NCI-H2107 (cell line): ENCODE data around the gene NEUROG1.
A peak's percentile ranks its signal among the peaks of the same experiment; 100 is the strongest.

Experiments used
- DNase-seq: peaks from one replicate; lab custom pipeline; 2025; lab: John Stamatoyannopoulos, UW

NEUROG1 gene, protein sequence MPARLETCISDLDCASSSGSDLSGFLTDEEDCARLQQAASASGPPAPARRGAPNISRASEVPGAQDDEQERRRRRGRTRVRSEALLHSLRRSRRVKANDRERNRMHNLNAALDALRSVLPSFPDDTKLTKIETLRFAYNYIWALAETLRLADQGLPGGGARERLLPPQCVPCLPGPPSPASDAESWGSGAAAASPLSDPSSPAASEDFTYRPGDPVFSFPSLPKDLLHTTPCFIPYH

DNA sequence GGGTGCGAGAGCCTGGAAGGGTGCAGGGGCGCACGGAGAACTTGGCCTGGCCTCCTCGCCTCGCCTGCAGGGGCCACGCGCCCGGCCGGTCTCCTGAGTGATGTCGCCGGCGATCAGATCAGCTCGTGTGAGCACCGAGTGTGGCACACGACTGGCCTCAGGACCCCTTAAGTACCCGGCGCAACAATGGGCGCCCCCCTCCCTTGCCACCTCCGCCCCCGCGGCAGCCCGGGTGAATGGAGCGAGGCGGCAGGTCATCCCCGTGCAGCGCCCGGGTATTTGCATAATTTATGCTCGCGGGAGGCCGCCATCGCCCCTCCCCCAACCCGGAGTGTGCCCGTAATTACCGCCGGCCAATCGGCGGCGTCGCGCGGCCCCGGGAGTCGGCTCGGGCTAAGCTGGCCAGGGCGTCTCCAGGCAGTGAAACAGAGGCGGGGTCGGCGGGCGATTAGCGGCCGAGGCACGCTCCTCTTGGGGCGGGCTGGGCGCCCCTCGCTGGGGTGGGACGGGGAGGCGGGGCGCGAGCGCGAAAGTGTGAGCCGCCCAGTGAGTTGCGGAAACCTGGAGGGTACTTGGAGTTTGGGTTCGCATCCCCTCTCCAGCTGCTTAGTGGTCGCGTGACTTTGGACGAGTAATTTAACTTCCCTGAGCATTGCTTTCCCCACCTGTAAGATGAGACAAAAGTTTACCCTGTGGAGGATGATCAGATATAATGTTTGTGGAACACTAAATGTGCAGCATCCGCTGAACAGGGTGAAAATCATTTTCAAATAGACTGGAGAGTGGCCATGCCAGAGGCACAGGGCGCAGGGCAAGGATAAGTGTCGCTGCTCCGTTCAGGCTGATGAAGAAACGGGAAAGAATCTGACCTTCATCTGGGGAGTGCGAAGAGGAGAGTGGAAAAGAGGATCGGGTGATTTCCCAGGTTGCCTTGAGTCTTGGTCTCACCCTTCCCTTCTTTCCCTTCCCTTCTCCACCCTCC, at the start of gene NEUROG1:
TSS of gene NEUROG1 (minus strand) at position 145 of the 982 bp plus-strand sequence. CDS start 274 bp downstream, outside the sequence.
- no peak for DNase-seq

DNA sequence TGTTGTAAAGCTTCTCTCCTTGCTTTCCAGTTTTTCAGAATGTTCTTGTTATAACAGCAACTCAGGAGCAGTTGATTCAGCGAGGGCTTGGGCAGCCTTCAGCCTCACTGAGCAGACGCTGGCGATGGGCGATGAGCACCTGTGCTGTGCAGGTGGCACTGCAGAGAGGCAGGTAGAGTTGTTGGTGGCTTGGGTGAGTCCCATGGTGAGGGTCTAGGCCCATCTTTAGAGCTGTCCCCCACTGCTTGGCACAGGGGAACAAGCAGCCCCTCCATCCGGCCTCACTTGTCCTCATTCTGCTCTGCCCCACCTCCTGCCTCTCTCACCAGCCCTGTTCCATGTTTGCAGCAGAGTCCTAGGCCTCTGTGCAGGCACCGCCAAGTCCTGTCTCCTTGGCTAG, 49.2 kb upstream of the NEUROG1 start:
- DNase-seq = no peak

DNA sequence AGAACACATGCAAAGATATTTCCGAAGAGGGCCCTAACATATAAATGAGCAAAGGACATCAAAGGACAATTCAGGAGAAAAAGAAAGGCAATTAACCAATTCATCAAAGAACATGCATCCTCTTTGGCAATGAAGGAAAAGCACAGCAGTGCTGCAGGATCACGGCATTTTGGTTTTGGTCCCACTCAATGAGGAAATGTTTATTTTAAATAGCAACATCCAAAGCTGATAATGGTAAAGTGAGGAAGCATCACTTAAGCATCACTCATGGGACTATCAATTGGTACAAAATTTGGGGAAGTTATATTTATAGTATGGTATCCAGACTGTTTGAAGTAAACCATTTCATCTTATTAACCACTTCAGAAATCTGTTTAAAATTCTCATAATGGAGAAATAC, 48.5 kb upstream of the NEUROG1 start:
- DNase-seq = no peak

DNA sequence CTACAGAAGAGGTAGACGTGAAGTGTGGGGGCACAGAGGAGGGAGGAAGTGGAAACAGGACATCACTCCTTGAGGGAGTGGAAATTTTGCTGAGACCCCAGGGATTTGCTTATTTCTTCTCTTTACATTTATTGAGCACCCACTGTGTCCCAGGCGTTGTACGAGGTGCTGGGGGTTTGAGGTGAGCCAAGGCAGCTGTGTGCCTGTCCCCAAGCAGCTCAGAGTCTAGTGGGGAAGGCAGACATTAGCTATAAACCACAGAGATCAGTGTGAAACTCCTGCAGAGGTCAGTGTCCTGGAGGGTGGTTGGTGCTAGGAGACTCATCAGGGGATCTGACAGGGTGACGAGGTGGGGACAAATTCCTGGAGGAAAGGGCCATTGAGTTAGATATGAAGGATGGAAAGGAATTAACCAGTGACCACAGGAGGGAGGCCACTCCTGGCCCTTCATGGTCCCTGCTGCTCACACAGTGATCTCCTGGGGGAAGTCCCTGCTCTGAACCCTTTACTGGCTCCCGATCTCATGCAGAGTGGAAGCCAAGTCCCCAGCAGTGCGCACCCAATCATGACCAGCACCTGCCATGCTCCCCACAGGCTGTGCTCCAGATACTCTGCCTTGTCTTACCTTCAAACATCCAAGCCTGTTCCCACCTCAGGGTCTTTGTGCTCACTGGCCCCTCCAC, 46.5 kb upstream of the NEUROG1 start:
- DNase-seq = no peak

DNA sequence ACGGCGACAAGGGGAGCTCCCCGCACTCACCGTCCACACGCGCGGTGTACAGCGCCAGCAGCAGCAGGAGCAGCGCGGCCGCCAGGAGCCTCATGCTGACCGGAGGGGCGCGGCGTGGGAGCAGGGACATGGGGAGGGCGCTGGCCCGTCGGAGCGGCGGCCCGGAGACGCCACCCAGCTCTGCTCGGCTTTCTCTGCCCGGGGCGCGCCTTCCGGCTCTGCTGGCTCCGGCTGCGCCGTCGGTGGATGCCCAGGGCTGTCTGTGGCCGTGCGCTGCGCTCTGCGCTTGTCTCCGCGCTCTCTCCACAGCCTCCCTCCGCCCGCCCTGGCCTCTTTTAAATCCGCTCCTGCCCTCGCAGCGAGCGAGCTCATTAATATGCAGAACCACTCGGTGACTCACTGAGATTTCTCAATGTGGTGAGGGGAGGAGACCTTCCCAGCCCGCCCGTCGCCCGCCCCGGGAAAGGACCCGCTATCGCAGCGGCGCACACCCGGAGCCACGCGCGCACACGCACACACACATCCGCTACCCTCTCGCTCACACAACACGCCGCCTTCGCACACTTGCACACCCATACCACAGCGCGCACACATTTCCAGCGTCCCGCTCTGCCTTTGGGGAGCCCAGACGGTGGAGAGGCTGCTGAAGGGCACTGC, 43.0 kb upstream of the NEUROG1 start, which contains the start of gene CXCL14:
TSS of gene CXCL14 (minus strand) at position 307 of the 657 bp plus-strand sequence. CDS start at position 94, 213 bp downstream.
- DNase-seq = peak; percentile 35

DNA sequence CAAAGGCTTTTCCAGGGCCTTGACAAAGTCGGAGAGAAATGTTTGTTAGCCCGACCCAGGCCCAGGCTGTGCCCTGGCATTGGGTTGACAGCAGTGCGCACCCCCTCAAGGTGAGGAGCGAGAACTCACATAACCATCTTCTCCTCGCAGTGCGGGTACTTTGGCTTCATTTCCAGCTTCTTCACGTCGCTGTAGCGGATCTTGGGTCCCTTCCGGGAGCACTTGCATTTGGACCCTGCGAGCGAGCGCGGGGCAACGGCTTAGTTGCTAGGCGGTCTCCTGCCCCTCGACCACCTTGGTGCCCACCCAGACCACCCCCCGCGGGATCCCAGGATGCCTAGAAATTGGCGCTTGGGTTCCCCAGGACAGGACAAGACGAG, 42.5 kb upstream of the NEUROG1 start:
- no peak for DNase-seq

DNA sequence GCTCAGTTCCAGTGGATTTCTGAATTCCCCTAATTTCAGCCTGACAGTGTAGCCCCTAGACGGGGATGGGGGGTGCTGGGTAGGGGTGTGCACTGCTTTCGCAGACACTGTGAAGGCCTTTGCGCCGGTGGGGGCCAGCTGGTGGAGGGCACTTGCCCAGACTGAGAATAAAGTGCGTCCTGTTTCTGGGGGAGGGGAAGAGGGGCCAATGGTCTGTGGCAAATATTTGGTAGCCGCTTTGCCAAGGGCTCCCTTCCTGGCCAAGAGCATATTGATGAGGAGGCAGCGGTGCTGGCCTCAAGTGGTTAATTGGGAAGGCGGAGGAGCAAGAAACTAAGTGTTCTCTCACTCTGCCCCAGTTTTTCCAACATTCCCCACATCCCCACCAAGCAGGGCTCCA, 41.7 kb upstream of the NEUROG1 start:
- no peak for DNase-seq

DNA sequence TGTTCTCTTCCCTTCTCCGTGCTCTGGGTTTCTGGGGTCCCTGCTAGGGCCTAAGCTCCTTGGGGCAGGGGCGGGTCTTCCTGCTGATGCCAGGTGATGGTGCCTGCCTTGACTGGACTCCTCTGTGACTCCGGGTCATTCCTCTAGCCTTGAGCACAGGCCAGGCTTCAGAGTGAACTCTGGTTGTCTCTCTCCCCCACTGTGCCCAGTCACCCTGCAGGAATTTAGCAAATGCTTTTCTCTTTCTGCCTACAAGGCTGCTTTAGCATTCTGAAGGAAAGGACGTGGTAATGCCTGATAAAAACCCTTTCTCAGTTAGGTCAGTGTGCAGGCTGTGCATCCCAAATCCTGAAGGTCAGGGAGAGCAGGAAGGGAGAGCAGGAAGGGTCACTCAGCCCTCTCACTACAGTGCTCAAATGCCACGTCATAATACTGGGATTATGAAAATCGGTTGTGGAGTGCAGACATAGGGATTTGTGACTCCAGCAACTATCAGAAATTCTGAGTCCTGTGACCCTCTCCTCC, 40.4 kb upstream of the NEUROG1 start:
- no peak for DNase-seq

DNA sequence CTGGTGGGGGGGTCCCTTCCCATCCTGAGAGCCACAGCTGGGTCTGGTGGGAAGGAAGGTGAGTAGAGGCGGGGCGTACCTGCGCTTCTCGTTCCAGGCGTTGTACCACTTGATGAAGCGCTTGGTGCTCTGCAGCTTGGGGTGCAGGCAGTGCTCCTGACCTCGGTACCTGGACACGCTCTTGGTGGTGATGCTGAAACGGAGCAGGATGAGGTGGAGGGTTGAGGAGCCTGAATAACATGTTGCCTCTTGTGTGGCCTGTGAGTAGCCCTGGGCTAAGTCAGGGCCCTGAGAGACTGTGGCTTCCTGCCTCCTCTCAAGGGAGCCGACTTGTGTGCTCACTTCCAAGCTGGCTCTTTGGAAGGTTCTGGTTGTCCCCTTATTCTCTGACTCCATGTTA, 38.7 kb upstream of the NEUROG1 start:
- no peak for DNase-seq

DNA sequence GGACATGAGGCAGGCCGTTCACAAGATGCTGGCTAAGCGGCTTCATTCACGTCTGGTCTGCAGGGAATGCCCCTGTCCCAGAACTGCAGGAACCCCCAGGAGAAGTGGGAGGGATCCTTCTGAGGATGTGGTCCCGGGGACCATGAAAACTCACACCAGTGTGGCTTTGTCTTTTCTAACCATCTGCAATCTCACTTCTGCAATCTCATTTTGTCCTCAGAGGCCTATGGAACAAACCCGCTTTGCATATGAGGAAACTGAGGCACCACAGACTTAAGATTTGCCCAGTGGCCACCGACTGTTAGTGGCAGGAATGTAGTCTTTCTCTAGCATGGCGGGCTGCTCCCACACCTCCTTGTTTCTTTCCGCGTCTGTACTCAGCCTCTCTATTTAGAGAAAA, 36.1 kb upstream of the NEUROG1 start:
- DNase-seq = no peak

DNA sequence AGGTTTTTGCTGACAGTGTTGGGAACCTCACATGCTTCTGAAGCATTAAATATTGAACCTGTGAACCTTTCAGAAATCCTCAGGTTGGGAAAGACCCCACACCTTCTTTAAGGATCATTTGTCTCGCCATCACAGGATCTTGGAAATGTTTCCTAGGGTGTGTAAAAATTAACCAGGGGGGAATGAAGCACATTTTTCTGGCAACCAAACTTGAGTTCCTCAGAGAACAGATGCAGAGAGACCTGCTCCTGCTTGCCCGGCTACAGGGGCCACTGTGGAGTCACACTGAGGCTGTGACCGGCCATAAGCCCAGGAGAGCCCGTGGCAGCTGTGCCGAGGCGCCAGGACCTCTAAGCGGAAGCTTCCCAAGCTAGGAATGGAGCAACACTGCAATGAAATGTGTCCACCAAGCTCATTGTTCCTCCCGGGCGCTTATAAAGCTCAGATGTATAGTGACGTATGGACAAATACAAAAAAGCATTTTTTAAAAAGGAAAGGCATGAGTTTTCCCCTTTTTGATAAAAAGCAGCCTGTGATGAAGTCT, 35.4 kb upstream of the NEUROG1 start:
- DNase-seq = no peak

DNA sequence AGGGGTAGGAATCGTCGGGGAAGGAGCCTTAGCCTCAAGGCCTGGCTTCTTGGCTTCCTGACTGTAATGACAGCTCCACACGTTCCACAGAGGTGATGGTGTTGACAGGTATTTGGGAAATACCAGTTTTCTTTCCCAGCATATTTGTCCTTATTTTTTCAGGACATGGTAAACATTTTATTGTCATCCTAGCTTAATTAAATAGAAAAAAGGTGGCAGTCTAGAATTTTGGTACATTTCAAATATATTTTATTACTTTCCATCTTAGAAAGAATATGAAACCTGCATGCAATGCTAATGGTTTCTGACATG, 34.6 kb upstream of the NEUROG1 start:
- no peak for DNase-seq

DNA sequence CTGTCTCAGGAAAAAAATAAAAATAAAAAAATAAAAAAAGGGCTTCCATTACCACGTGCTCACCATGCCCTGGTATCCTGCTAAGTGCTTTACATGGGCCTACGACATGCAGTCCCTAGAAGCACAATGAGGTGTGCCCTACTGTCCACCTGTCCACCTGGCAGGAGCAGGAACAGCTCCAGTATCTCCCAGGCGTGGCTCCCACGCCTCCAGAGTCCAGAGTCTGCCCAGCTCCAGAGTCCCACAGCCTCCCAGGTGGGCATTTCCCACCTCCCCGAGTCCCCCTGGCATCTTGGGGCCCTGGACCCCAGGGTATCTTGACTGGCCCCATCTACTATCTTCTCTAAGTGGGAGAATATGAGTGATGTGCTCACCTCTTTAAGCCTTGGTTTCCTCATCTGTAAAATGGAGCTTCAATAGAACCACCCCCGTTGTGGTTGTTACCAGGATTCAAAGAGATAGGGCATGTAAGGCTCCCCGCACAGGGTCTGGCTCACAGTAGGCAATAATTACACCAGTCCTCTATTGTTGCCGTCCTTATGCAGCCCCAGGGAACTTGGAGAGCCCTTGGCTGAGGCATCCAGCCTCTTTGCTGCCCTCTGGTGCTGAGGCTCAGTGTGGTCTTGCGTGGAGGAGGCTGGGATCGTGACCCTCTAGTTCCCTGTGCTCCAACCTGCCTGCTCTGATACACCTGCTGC, 34.1 kb upstream of the NEUROG1 start:
- DNase-seq = no peak

DNA sequence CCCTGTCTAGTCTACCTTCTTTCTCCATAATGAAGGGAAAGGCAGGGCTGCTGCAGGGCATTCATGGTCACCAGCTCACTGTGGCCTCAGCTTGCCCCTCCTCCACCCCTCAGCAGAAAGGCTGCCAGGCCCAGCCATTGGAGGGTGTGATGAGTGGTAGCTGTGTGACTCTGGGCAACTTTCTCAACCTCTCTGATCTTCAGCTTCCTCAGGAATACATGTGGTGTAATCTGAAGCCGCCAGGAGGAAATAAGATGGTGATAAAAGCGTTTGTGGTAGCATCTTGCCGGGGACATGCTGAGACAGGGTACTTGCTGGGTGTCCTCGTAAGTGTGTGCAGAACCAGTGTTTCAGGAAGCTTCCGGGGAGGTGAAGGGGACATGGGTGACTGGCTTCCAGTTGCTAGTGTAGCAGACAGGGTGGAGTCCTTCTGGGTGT, 33.2 kb upstream of the NEUROG1 start:
- DNase-seq = no peak

DNA sequence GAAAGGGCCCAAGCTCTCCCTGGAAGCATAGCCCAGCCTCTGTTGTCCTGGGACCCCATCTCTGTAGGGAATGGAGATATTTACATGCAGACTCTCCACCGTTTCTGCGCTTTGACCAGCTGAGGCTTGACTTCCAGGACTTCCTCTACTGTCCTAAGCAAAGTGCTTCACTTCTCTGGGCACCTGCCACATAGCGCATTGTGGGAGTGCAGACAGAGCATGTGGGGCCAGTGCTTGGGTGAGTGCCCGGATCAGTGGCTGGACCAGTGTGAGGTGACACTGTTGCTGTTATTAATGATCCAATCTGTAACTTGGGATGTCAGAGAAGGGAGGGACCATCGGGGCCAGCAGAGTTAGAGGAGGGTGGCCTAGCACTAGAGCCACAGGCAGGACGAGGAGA, 32.5 kb upstream of the NEUROG1 start:
- no peak for DNase-seq

DNA sequence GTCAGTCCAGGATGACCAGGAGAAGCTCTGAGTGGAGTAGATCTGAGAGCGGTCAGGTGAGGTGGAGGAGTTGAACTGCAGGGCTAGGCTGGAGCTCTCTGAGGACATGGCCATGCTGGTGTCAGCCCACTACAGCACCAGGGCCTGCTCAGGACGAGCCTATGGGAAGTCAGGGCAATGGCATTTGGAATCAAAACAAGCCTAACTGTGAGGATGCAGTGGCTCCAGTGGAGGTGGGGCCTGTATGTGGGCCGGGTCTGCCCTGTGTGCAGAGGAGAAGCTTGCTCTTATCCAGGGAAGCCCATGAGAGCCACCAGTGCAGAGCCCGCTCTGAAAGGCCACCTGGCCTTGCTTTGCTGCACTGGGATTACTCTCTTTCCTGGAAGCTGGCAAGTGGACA, 31.9 kb upstream of the NEUROG1 start:
- no peak for DNase-seq

DNA sequence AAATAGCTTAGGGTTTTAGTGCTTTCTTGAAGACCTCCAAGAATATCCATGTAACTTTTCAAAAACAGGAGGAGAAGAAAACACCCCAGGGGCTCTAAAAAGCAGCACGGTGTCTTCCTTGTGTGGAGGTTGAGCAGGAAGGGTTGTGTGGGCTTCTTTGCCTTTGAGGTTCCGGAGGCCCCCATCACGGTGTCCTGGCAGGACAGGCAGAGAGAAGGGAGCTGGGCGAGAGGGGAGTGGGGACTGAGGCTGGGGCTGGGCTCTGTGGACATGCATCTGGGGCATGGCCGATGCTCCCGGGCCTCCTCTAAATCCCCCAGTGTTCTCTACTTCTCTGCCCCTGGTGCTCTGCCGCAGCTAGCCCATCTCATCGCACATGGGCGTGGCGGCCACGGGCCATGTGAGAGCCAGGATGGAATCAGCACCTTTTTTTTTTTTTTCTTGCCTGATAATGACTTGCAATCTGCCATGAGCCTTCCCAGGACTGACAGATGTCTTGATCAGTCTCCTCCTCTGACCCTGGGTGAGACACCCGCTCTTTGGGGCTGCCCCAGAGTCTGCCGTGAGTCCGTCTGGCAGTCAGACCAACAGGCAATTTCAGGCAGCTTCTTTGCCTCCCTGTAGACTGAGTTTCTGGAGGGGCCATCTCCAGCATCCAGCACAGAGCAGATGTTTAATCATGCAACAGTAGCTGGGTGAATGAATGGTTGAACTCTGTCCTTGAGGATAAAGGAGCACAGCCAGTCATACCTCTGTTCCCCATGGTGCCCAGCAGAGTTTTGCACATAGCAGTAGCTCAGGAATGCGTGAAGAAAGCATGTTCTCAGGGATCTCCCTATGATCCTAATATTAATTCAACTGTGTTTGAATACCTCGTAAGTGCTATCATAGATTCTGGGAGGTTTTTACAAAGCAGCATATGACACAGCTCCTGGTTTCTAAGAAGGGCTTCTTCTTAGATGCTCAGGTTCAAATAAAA, 30.9 kb upstream of the NEUROG1 start:
- no peak for DNase-seq

DNA sequence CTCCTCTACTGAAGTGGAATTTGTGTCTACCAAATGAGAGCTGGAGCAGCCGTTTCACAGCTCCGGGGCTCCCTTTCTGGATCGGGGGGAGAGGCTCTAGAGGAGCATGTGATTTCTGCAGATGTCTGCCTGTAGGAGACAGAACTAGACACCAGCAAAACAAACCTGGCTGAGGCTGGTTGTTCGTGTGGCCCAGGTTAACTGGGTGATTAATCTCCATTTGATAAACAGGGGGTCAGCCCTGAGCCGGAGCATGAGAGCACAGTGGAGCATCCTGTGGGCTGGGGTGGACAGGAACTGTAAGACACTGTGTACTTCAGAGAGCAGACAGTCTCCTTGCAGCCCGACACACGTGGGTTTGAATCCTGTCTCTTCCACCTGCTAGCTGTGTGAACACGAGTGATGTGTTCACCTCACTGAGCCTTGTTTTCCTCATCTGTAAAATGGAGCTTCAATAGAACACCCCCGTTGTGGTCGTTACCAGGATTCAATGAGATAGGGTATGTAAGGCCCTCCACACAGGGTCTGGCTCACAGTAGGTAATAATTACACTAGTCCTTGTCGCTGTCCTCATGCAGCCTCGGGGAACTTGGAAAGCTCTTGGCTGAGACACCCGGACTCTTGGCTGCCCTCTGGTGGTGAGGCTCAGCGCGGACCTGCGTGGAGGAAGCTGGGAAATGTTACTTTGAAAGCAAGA, 30.1 kb upstream of the NEUROG1 start:
- DNase-seq = no peak

DNA sequence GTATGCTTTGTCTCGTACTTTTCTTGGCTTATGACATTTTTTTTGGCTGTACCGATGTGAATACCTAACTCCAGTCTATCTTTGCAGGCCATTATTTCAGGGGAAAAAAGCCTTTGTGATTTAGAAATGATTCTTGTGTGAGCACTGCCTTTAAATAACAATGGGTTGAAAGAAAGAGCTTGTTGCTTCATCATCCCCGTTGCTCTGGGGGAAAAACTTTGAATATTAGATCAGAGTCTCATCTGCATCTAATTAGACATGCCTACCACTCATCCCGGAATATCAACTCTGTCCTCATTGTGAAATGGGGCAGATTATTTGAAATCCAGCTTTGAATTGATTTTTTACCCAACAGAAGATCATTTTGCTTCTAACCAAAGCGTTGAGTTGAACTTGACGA, 29.5 kb upstream of the NEUROG1 start:
- no peak for DNase-seq
